Tracheal epithelial cell (primary cell): ENCODE measurements around the gene STOM. TPM values are rescaled to one million over a fixed set of nuclear protein-coding genes. Genes with fewer than 3 reads are reported as not detected.

Experiments
- total RNA-seq: library from RNA; depleted of rRNA; stranded (reverse); fragments of >200 nt; gene quantifications from 2 replicates; pipeline ENCODE4 v1.2.1, GENCODE V29; 2014

STOM gene
- total RNA-seq: 157 and 536 TPM in 2 replicates

DNA sequence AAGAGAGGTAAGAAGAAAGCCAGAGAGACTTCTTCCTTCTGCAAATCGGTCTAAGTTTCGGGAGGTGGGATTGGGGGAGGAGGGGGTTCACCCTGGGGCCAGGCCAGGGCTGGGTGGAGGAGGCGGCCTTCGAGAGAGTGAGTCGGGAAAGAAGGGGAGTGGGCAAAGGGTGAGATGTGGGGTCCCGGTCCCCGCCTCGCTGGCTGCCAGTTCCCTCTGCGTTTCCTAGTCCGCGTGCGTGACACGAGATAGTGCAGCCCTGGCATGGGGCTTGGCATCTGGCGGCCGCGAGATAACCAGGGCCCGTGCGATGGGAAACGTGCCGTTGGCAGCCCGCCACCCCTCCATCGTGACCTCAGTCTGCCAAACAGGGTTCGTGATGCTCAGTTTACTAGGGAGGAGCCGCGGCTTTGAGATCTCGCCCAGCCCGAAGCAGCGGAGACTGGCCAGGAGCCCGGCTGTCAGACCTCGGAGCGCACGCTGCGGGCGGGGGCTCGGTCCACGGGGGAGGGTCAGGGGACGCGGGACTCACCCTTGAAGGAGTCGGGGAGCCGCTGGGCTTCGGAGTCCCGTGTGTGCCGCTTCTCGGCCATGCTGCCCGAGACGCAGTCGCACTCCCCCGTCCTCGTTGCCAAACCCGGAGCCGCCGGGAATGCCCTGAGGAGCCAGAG is at the start of gene STOM:
Gene STOM (minus strand): TSS at position 656 of the 671 bp plus-strand sequence. CDS start 63 bp downstream, at position 593.

Other genes with a start within 250 kb of the STOM start
- gene RAB14, start 168.4 kb downstream of the STOM start, total RNA-seq: 19.5 and 41.3 TPM in 2 replicates
- 529 and 658 TPM in 2 replicates for gene GSN, start 102.1 kb downstream of the STOM start, total RNA-seq
- gene GGTA1, start 129.6 kb upstream of the STOM start, total RNA-seq: under 0.01 TPM in 1 of 2 replicates, not detected in the other